ENCODE measurements around the gene DCTPP1. TPM values are rescaled to one million over a fixed set of nuclear protein-coding genes. Genes with fewer than 3 reads are reported as not detected.

DCTPP1 gene
- total and polyA plus RNA-seq, 2 of the 13 experiments (the other 11 are each of a cell fraction or from before 2014, with no cell fraction given): 54.8 to 74.4 TPM

DNA sequence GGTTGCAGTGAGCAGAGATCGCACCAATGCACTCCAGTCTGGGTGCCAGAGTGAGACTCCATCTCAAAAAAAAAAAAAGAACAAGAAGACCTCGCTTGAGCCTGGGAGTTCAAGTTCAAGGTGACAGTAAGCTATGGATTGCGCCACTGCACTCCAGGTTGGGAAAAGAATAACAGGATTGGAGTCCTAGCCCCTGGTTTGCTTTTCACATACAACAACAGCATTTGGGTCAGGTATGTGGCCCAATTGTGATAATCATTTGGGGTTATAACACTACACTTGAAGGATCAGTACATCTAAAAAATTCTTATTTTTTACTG is 19.2 kb upstream of the DCTPP1 start (continued):
- TF ChIP-seq, protein P1, sequence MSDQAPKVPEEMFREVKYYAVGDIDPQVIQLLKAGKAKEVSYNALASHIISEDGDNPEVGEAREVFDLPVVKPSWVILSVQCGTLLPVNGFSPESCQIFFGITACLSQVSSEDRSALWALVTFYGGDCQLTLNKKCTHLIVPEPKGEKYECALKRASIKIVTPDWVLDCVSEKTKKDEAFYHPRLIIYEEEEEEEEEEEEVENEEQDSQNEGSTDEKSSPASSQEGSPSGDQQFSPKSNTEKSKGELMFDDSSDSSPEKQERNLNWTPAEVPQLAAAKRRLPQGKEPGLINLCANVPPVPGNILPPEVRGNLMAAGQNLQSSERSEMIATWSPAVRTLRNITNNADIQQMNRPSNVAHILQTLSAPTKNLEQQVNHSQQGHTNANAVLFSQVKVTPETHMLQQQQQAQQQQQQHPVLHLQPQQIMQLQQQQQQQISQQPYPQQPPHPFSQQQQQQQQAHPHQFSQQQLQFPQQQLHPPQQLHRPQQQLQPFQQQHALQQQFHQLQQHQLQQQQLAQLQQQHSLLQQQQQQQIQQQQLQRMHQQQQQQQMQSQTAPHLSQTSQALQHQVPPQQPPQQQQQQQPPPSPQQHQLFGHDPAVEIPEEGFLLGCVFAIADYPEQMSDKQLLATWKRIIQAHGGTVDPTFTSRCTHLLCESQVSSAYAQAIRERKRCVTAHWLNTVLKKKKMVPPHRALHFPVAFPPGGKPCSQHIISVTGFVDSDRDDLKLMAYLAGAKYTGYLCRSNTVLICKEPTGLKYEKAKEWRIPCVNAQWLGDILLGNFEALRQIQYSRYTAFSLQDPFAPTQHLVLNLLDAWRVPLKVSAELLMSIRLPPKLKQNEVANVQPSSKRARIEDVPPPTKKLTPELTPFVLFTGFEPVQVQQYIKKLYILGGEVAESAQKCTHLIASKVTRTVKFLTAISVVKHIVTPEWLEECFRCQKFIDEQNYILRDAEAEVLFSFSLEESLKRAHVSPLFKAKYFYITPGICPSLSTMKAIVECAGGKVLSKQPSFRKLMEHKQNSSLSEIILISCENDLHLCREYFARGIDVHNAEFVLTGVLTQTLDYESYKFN (CRISPR knock-in tag; conservative IDR thresholded peaks at IDR 0.05): peak; percentile 72
- TF ChIP-seq ZFP36L1 (CRISPR knock-in tag; IDR thresholded peaks at IDR 0.05) (no peak), HOXA5 (CRISPR knock-in tag; IDR thresholded peaks at IDR 0.05) (no peak), TEAD2 (CRISPR knock-in tag; IDR thresholded peaks at IDR 0.05) (no peak), ADNP (CRISPR knock-in tag; IDR thresholded peaks at IDR 0.05) (no peak), ZNF816 (CRISPR knock-in tag; IDR thresholded peaks at IDR 0.05; ENCODE audit: borderline replicate concordance) (no peak), REPIN1 (CRISPR knock-in tag; IDR thresholded peaks at IDR 0.05; ENCODE audit: borderline replicate concordance, low read depth) (peak; percentile 71; the same call in 1 of the 2 replicates), TRIM24 (CRISPR knock-in tag; IDR thresholded peaks at IDR 0.05) (peak; percentile 69; the same call in 1 of the 2 replicates), MBNL3 (CRISPR knock-in tag; conservative IDR thresholded peaks at IDR 0.05) (no peak), NR3C1 (CRISPR knock-in tag; IDR thresholded peaks at IDR 0.05) (no peak), ZNF83 (CRISPR knock-in tag; IDR thresholded peaks at IDR 0.05; ENCODE audit: borderline replicate concordance) (no peak), SPEN (CRISPR knock-in tag; IDR thresholded peaks at IDR 0.05; ENCODE audit: low read depth) (peak; percentile 27; the same call in 1 of the 2 replicates), SOX5 (CRISPR knock-in tag; IDR thresholded peaks at IDR 0.05; ENCODE audit: borderline replicate concordance) (peak; percentile 65)
- TF ChIP-seq, protein P2, sequence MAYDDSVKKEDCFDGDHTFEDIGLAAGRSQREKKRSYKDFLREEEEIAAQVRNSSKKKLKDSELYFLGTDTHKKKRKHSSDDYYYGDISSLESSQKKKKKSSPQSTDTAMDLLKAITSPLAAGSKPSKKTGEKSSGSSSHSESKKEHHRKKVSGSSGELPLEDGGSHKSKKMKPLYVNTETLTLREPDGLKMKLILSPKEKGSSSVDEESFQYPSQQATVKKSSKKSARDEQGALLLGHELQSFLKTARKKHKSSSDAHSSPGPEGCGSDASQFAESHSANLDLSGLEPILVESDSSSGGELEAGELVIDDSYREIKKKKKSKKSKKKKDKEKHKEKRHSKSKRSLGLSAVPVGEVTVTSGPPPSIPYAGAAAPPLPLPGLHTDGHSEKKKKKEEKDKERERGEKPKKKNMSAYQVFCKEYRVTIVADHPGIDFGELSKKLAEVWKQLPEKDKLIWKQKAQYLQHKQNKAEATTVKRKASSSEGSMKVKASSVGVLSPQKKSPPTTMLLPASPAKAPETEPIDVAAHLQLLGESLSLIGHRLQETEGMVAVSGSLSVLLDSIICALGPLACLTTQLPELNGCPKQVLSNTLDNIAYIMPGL (CRISPR knock-in tag; IDR thresholded peaks at IDR 0.05; ENCODE audit: borderline replicate concordance in 1 of 2, low read depth in 1 of 2): 0 out of 4 replicates have a peak, but pooled peaks of 1 of the 2 experiments have one; percentile 34
- TF ChIP-seq, protein P3, sequence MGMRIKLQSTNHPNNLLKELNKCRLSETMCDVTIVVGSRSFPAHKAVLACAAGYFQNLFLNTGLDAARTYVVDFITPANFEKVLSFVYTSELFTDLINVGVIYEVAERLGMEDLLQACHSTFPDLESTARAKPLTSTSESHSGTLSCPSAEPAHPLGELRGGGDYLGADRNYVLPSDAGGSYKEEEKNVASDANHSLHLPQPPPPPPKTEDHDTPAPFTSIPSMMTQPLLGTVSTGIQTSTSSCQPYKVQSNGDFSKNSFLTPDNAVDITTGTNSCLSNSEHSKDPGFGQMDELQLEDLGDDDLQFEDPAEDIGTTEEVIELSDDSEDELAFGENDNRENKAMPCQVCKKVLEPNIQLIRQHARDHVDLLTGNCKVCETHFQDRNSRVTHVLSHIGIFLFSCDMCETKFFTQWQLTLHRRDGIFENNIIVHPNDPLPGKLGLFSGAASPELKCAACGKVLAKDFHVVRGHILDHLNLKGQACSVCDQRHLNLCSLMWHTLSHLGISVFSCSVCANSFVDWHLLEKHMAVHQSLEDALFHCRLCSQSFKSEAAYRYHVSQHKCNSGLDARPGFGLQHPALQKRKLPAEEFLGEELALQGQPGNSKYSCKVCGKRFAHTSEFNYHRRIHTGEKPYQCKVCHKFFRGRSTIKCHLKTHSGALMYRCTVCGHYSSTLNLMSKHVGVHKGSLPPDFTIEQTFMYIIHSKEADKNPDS (CRISPR knock-in tag; IDR thresholded peaks at IDR 0.05): no peak
- TF ChIP-seq, protein P4, sequence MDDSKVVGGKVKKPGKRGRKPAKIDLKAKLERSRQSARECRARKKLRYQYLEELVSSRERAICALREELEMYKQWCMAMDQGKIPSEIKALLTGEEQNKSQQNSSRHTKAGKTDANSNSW (CRISPR knock-in tag; IDR thresholded peaks at IDR 0.05; ENCODE audit: borderline replicate concordance): no peak
- TF ChIP-seq, protein P5, sequence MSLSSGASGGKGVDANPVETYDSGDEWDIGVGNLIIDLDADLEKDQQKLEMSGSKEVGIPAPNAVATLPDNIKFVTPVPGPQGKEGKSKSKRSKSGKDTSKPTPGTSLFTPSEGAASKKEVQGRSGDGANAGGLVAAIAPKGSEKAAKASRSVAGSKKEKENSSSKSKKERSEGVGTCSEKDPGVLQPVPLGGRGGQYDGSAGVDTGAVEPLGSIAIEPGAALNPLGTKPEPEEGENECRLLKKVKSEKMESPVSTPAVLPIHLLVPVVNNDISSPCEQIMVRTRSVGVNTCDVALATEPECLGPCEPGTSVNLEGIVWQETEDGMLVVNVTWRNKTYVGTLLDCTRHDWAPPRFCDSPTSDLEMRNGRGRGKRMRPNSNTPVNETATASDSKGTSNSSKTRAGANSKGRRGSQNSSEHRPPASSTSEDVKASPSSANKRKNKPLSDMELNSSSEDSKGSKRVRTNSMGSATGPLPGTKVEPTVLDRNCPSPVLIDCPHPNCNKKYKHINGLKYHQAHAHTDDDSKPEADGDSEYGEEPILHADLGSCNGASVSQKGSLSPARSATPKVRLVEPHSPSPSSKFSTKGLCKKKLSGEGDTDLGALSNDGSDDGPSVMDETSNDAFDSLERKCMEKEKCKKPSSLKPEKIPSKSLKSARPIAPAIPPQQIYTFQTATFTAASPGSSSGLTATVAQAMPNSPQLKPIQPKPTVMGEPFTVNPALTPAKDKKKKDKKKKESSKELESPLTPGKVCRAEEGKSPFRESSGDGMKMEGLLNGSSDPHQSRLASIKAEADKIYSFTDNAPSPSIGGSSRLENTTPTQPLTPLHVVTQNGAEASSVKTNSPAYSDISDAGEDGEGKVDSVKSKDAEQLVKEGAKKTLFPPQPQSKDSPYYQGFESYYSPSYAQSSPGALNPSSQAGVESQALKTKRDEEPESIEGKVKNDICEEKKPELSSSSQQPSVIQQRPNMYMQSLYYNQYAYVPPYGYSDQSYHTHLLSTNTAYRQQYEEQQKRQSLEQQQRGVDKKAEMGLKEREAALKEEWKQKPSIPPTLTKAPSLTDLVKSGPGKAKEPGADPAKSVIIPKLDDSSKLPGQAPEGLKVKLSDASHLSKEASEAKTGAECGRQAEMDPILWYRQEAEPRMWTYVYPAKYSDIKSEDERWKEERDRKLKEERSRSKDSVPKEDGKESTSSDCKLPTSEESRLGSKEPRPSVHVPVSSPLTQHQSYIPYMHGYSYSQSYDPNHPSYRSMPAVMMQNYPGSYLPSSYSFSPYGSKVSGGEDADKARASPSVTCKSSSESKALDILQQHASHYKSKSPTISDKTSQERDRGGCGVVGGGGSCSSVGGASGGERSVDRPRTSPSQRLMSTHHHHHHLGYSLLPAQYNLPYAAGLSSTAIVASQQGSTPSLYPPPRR (CRISPR knock-in tag; IDR thresholded peaks at IDR 0.05; ENCODE audit: borderline replicate concordance): peak; percentile 76; the same call in 1 of the 2 replicates

Data from HepG2 (cell line).